HCT116 (cell line): ENCODE measurements around the gene ZBTB7C. TPM values are rescaled to one million over a fixed set of nuclear protein-coding genes. Genes with fewer than 3 reads are reported as not detected.

Experiments used
- ATAC-seq: fragments of 200-7000 bp; cut with Tn5 transposase; 2 replicates; pipeline ENCODE4 v1.9.1; 2020; ENCODE audit warnings: mild to moderate bottlenecking, moderate library complexity
- BruUV-seq: library from RNA; stranded (reverse); fragments of 400-500 nt; replicated peaks from 2 replicates; lab custom pipeline; 2021; lab: Mats Ljungman, UMichigan
- CTCF ChIA-PET: fragments of 300-600 bp; sonication (Branson Sonifier 250); formaldehyde crosslinking; loops from one replicate; lab custom pipeline; 2021; ENCODE audit warnings: antibody characterized with exemption; lab: Charles Lee
- POLR2A ChIA-PET: fragments of 300-600, 350-600 bp; sonication (Branson Sonifier 250); formaldehyde crosslinking; loops from one replicate; lab custom pipeline; 2021; ENCODE audit warnings: antibody characterized with exemption; lab: Charles Lee
- RAD21 ChIA-PET, 2 experiments: fragments of 300-600 bp; sonication (Branson Sonifier 250); formaldehyde crosslinking; loops; one replicate each; lab custom pipeline; 2023; ENCODE audit warnings: low total read pairs in 2 of 2; ENCODE audit not compliant: uncharacterized antibody in 2 of 2, unreplicated experiment in 2 of 2, low non-redundant PET in 1 of 2; lab: Charles Lee
- DNase-seq: peaks from one replicate; pipeline ENCODE4 v3.0.0-alpha.2; 2010; ENCODE audit warnings: low read depth, low spot score
- H2AFZ ChIP-seq: fragments of 200-600 bp; shearing (Covaris generic), sonication (generic); 2 replicates; pipeline ENCODE4 v1.6.1; 2017; ENCODE audit warnings: low read depth, mixed run types, mixed read lengths, antibody characterized with exemption, low read length; ENCODE audit not compliant: poor library complexity, severe bottlenecking
- H3K27ac ChIP-seq: 2 replicates; pipeline ENCODE4 v1.5.1; 2012; ENCODE audit warnings: low read depth, low read length
- H3K27me3 ChIP-seq: fragments of 200-600 bp; sonication (generic); 2 replicates; pipeline ENCODE4 v1.6.1; 2016; ENCODE audit warnings: mixed run types, low read length, mixed read lengths; ENCODE audit not compliant: insufficient read depth
- H3K36me3 ChIP-seq, 2 experiments: fragments of 200-500 bp in 1 of 2; fragments of 200-600 bp in 1 of 2; sonication (Bioruptor generic) in 1 of 2; sonication (generic) in 1 of 2; 2 replicates each; pipeline versions ENCODE4 v1.5.1 to v1.6.1; 2014 to 2016; ENCODE audit warnings: low read length in 2 of 2, inconsistent platforms in 1 of 2, mixed read lengths in 1 of 2, mixed run types in 1 of 2; ENCODE audit not compliant: insufficient read depth in 2 of 2, control insufficient read depth in 1 of 2
- H3K4me1 ChIP-seq, 2 experiments: fragments of 200-600 bp in 1 of 2; sonication (generic) in 1 of 2; 2 replicates each; pipeline versions ENCODE4 v1.5.1 to v1.6.1; 2012 to 2017; ENCODE audit warnings: low read length in 2 of 2, inconsistent platforms in 1 of 2, mild to moderate bottlenecking in 1 of 2, mixed read lengths in 1 of 2, mixed run types in 1 of 2, moderate library complexity in 1 of 2; ENCODE audit not compliant: insufficient read depth in 2 of 2, control insufficient read depth in 1 of 2
- H3K4me2 ChIP-seq: fragments of 200-600 bp; sonication (generic); 2 replicates; pipeline ENCODE4 v1.6.1; 2017; ENCODE audit warnings: mixed run types, low read length, mixed read lengths
- H3K4me3 ChIP-seq, 2 experiments: fragments of 200-600 bp in 1 of 2; sonication (generic) in 1 of 2; replicated peaks in 1 of 2; 2 replicates each; pipeline ENCODE4 v1.5.1; 2011 to 2016; ENCODE audit warnings: low read length in 2 of 2, control low read depth in 1 of 2, low read depth in 1 of 2, mild to moderate bottlenecking in 1 of 2, mixed read lengths in 1 of 2, mixed run types in 1 of 2
- H3K79me2 ChIP-seq: fragments of 200-600 bp; sonication (generic); 2 replicates; pipeline ENCODE4 v1.6.1; 2017; ENCODE audit warnings: mild to moderate bottlenecking, mixed run types, low read length, moderate library complexity, mixed read lengths; ENCODE audit not compliant: insufficient read depth
- H3K9ac ChIP-seq: fragments of 200-600 bp; sonication (generic); 2 replicates; pipeline ENCODE4 v1.6.1; 2016; ENCODE audit warnings: low read length, mixed read lengths
- H3K9me2 ChIP-seq: fragments of 200-600 bp; sonication (generic), shearing (Covaris generic); 2 replicates; pipeline ENCODE4 v1.6.1; 2017; ENCODE audit warnings: mixed run types, mild to moderate bottlenecking, moderate library complexity; ENCODE audit not compliant: insufficient read depth
- H3K9me3 ChIP-seq, 2 experiments: fragments of 200-500 bp in 1 of 2; fragments of 200-600 bp in 1 of 2; sonication (Bioruptor generic) in 1 of 2; sonication (generic) in 1 of 2; 2 replicates each; pipeline ENCODE4 v1.6.1; 2014 to 2017; ENCODE audit warnings: low read length in 2 of 2, mixed read lengths in 2 of 2, inconsistent platforms in 1 of 2, low read depth in 1 of 2, mild to moderate bottlenecking in 1 of 2, mixed run types in 1 of 2, moderate library complexity in 1 of 2; ENCODE audit not compliant: control insufficient read depth in 1 of 2, insufficient read depth in 1 of 2
- H4K20me1 ChIP-seq: fragments of 200-600 bp; sonication (generic), shearing (Covaris generic); 2 replicates; pipeline ENCODE4 v1.6.1; 2017; ENCODE audit warnings: mixed run types, mild to moderate bottlenecking, moderate library complexity; ENCODE audit not compliant: insufficient read depth
- CBX3 ChIP-seq: IDR thresholded peaks from 2 replicates; pipeline ENCODE4 v1.6.1; 2012; ENCODE audit warnings: low read depth
- CEBPB ChIP-seq: IDR thresholded peaks from 2 replicates; pipeline ENCODE4 v1.6.1; 2012; ENCODE audit warnings: low read depth
- EGR1 ChIP-seq: IDR thresholded peaks from 2 replicates; pipeline ENCODE4 v1.6.1; 2012; ENCODE audit warnings: low read depth
- EZH2 ChIP-seq: fragments of 200-600 bp; sonication (generic); IDR thresholded peaks from 2 replicates; pipeline ENCODE4 v1.6.1; 2017; ENCODE audit warnings: antibody characterized with exemption, mixed run types
- EZH2phosphoT487 ChIP-seq: fragments of 200-600 bp; IDR thresholded peaks from 2 replicates; pipeline ENCODE4 v1.6.1; 2018; ENCODE audit warnings: antibody characterized with exemption, borderline replicate concordance
- FOSL1 ChIP-seq: IDR thresholded peaks from 2 replicates; pipeline ENCODE4 v1.6.1; 2012; ENCODE audit warnings: low read depth
- JUND ChIP-seq: IDR thresholded peaks from 2 replicates; pipeline ENCODE4 v1.6.1; 2012
- POLR2A ChIP-seq: IDR thresholded peaks from 2 replicates; pipeline ENCODE4 v1.7.0; 2011; ENCODE audit warnings: borderline replicate concordance; ENCODE audit not compliant: insufficient read depth, insufficient read length; ENCODE audit errors: extremely low read depth
- POLR2AphosphoS5 ChIP-seq: IDR thresholded peaks from 2 replicates; pipeline ENCODE4 v1.6.1; 2011; ENCODE audit warnings: mild to moderate bottlenecking, low read depth, low read length, moderate library complexity
- RAD21 ChIP-seq: IDR thresholded peaks from 2 replicates; pipeline ENCODE4 v1.6.1; 2012; ENCODE audit warnings: low read depth, mild to moderate bottlenecking
- SIN3A ChIP-seq: IDR thresholded peaks from 2 replicates; pipeline ENCODE4 v1.6.1; 2012; ENCODE audit warnings: low read depth
- SP1 ChIP-seq: IDR thresholded peaks from 2 replicates; pipeline ENCODE4 v1.6.1; 2012; ENCODE audit warnings: low read depth
- SRF ChIP-seq: IDR thresholded peaks from 2 replicates; pipeline ENCODE4 v1.6.1; 2012; ENCODE audit warnings: low read depth
- YY1 ChIP-seq: IDR thresholded peaks from 2 replicates; pipeline ENCODE4 v1.6.1; 2011; ENCODE audit warnings: low read length, low read depth, moderate library complexity, mild to moderate bottlenecking; ENCODE audit not compliant: insufficient replicate concordance; ENCODE audit errors: extremely low read depth
- ZFX ChIP-seq: fragments of 450-650 bp; IDR thresholded peaks from 2 replicates; pipeline ENCODE4 v1.6.1; 2017
- ZNF274 ChIP-seq: fragments of 200-500 bp; sonication (Bioruptor generic); IDR thresholded peaks from 2 replicates; pipeline ENCODE4 v1.6.1; 2014; ENCODE audit warnings: mild to moderate bottlenecking, low read depth, low read length, inconsistent platforms
- intact Hi-C: fragments of 100-400 bp; cut with micrococcal nuclease; formaldehyde crosslinking; loops from 2 replicates; pipeline ENCODE4 v1.10.0; 2022
- total RNA-seq: library from RNA; stranded (reverse); gene quantifications from one replicate; pipeline ENCODE4 v1.2.1, GENCODE V29; 2021; ENCODE audit not compliant: unreplicated experiment
- TF ChIP-seq, protein P1 (sequence below): IDR thresholded peaks from 2 replicates; pipeline ENCODE4 v1.6.1; 2012
- TF ChIP-seq, protein P2 (sequence below), 3 experiments: fragments of 200-600 bp in 1 of 3; sonication (generic) in 1 of 3; IDR thresholded peaks in 2 of 3; conservative IDR thresholded peaks in 1 of 3; 2 replicates each; pipeline ENCODE4 v1.5.1; 2012 to 2017; ENCODE audit warnings: low read depth in 2 of 3, low read length in 2 of 3, antibody characterized with exemption in 1 of 3, borderline replicate concordance in 1 of 3, control low read depth in 1 of 3, mild to moderate bottlenecking in 1 of 3, mixed read lengths in 1 of 3, mixed run types in 1 of 3, moderate library complexity in 1 of 3; ENCODE audit not compliant: insufficient read depth in 1 of 3

Gene ZBTB7C
- total RNA-seq, 1 experiment from 2014 or later = 0.37 TPM

DNA sequence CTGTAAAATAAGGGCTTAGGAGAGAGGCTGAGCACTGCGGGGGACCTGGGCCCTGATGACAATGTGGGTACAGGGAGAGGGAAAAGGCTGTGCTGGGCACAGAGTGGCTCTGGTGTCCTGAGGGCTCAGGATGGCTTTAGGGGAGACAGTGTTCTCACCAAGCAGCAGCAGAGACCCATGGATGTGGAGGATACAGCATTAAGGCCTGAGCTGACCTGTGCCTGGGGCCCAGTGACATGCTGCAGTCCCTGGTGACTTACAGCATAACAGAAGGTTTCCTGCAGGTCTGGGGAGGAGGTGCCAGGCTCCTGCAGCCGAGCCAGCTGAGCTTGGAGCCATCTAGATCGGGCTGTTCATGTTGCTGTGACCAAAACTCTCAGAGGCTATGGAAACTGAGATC is 287.4 kb downstream of the ZBTB7C start:
- Histone ChIP-seq H3K4me1 (peaks cover 4 to 7% of the 10 kb centered on the region in 2 experiments; a peak in 2 of 4 replicates), H3K9me3 (no peaks in the 10 kb centered on the region), H2AFZ (no peak overlapping the region), H3K36me3 (no peaks in the 10 kb centered on the region), H3K27me3 (peaks cover 4% of the 10 kb centered on the region; the same call in 1 of the 2 replicates), H3K9ac (no peak overlapping the region), H3K79me2 (no peaks in the 10 kb centered on the region), H3K9me2 (no peaks in the 10 kb centered on the region), H3K4me2 (no peak overlapping the region), H4K20me1 (no peaks in the 10 kb centered on the region), H3K27ac (no peak overlapping the region), H3K4me3 (no peak overlapping the region)
- ChIA-PET RAD21 (no interaction called here), POLR2A (no interaction called here), CTCF (no interaction called here)
- TF ChIP-seq CBX3 = no peak
- TF ChIP-seq JUND = no peak
- no peak for TF ChIP-seq CEBPB
- TF ChIP-seq YY1 = no peak
- TF ChIP-seq POLR2A = no peak
- TF ChIP-seq SP1 = no peak
- no peak for TF ChIP-seq EZH2
- TF ChIP-seq POLR2AphosphoS5 = no peak
- TF ChIP-seq, protein P1, sequence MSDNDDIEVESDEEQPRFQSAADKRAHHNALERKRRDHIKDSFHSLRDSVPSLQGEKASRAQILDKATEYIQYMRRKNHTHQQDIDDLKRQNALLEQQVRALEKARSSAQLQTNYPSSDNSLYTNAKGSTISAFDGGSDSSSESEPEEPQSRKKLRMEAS = no peak
- no peak for TF ChIP-seq EZH2phosphoT487
- TF ChIP-seq ZNF274 = no peak
- no peak for TF ChIP-seq FOSL1
- no peak for TF ChIP-seq SIN3A
- TF ChIP-seq ZFX = no peak
- no peak for TF ChIP-seq SRF
- TF ChIP-seq, protein P2, sequence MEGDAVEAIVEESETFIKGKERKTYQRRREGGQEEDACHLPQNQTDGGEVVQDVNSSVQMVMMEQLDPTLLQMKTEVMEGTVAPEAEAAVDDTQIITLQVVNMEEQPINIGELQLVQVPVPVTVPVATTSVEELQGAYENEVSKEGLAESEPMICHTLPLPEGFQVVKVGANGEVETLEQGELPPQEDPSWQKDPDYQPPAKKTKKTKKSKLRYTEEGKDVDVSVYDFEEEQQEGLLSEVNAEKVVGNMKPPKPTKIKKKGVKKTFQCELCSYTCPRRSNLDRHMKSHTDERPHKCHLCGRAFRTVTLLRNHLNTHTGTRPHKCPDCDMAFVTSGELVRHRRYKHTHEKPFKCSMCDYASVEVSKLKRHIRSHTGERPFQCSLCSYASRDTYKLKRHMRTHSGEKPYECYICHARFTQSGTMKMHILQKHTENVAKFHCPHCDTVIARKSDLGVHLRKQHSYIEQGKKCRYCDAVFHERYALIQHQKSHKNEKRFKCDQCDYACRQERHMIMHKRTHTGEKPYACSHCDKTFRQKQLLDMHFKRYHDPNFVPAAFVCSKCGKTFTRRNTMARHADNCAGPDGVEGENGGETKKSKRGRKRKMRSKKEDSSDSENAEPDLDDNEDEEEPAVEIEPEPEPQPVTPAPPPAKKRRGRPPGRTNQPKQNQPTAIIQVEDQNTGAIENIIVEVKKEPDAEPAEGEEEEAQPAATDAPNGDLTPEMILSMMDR (IDR thresholded peaks at IDR 0.05 in 2 of 3, conservative IDR thresholded peaks at IDR 0.05 in 1 of 3; ENCODE audit: borderline replicate concordance in 1 of 3, insufficient read depth in 1 of 3, low read depth in 2 of 3, low read length in 2 of 3) = no peak
- TF ChIP-seq EGR1 = no peak
- TF ChIP-seq RAD21 = no peak
- intact Hi-C loops = no loop called here
- BruUV-seq = no TSS peak
- no peak for DNase-seq
- ATAC-seq = no peak
